Esophagus muscularis mucosa (tissue), 3 donors: Measurements from ENCODE around the gene FAM221A.
"Not testable (repeated sequence)": the region's sequence is repeated elsewhere in the genome, so short reads cannot be mapped to it uniquely, and the experiment has no call there.

Experiments used
- CTCF ChIP-seq, 3 experiments: fragments of 200-600 bp in 2 of 3; fragments of 450-650 bp in 1 of 3; sonication (generic) in 2 of 3; IDR thresholded peaks; one replicate each; pipeline ENCODE4 v1.5.1; 2017 to 2019; ENCODE audit warnings: antibody characterized with exemption in 3 of 3, mild to moderate bottlenecking in 2 of 3, moderate library complexity in 1 of 3
- POLR2A ChIP-seq: fragments of 450-650 bp; IDR thresholded peaks from one replicate; pipeline ENCODE4 v1.6.1; 2017; ENCODE audit warnings: antibody characterized with exemption, moderate library complexity, mild to moderate bottlenecking, low read depth

- not testable (repeated sequence) for TF ChIP-seq POLR2A; CTCF (IDR thresholded peaks at IDR 0.05)
These were observed 42.7 kb downstream of the FAM221A start for GRCh38 chr7:23722587-23723216.
